Right lobe of liver (tissue), 4 donors: ENCODE measurements around the gene CSK.

Experiments used
- CTCF ChIP-seq, 4 donors: fragments of 200-600 bp in 3 of 4; fragments of 450-650 bp in 1 of 4; IDR thresholded peaks; one replicate each; pipeline versions ENCODE4 v1.5.1 to v1.8.0; 2016 to 2022; ENCODE audit warnings: antibody characterized with exemption in 4 of 4, mild to moderate bottlenecking in 2 of 4
- POLR2A ChIP-seq: fragments of 450-650 bp; IDR thresholded peaks from one replicate; pipeline ENCODE4 v1.6.1; 2017; ENCODE audit warnings: antibody characterized with exemption, mild to moderate bottlenecking
- donor health status: DM: no; HTN: no; CAD: no.
- donor health status: DM: no; HTN: no; CAD: no.
- donor health status: DM: no; HTN: yes; CAD: no.

DNA sequence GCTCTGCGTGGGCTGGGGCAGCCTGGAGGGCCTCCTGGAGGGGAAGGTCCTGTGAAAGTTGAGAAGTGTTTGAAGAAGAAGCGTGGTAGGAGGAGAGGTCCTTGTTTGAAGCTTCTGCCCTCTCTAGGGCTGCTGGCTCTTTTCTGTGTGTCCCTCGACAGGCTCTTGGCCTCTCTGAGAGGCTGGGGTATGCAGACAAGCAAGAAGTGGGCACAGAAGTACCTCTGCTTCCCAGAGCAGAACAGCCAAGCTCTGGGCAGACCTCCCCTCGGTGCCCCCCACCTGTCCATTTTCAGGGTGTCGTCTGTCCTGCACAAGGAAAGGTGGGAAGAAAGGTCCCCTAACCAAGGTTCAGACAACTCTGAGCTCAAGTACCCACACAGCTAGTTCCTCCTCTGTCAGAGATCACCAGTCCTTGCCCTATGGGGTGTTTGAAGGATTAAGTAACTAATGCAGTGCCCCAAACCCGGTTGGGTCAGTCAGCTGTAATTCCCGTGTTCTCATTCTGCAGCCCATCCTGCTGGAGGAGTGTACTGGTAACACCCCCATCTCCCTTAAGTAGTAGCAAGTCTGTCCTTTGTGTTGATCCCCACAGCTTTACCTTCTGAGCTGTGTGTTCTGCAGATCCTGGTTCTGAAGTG lies 6.3 kb downstream of the CSK start:
- TF ChIP-seq CTCF (IDR thresholded peaks at IDR 0.05) (no peak), POLR2A (no peak)
